HepG2 (cell line): Measurements from ENCODE around the gene ZNF25. TPM values are rescaled to one million over a fixed set of nuclear protein-coding genes. Genes with fewer than 3 reads are reported as not detected.

Experiments
- AHR ChIP-seq: IDR thresholded peaks from 2 replicates; pipeline ENCODE4 v1.6.1; 2018; ENCODE audit warnings: missing genetic modification reagents, missing compliant biosample characterization
- BCL6 ChIP-seq: IDR thresholded peaks from 2 replicates; pipeline ENCODE4 v1.6.1; 2016; ENCODE audit warnings: missing genetic modification reagents, missing compliant biosample characterization
- CENPT ChIP-seq: sonication (generic); formaldehyde crosslinking; IDR thresholded peaks from 2 replicates; pipeline ENCODE4 v1.8.0; 2022; ENCODE audit warnings: low read depth, mild to moderate bottlenecking, moderate library complexity, missing genetic modification reagents
- CREB1 ChIP-seq, 2 experiments: fragments of 450-650 bp in 1 of 2; IDR thresholded peaks; 2 replicates each; pipeline ENCODE4 v1.6.1; 2016 to 2017; ENCODE audit warnings: control low read depth in 1 of 2, mild to moderate bottlenecking in 1 of 2, missing compliant biosample characterization in 1 of 2, missing genetic modification characterization in 1 of 2
- FOXO1 ChIP-seq: sonication (generic); formaldehyde crosslinking; IDR thresholded peaks from 2 replicates; pipeline ENCODE4 v1.4.0; 2020; ENCODE audit warnings: missing genetic modification reagents
- GATAD1 ChIP-seq: IDR thresholded peaks from 2 replicates; pipeline ENCODE4 v1.6.1; 2016; ENCODE audit warnings: missing genetic modification reagents, missing compliant biosample characterization
- HNF1A ChIP-seq, 2 experiments: sonication (generic) in 1 of 2; formaldehyde crosslinking in 1 of 2; IDR thresholded peaks; 2 replicates each; pipeline versions ENCODE4 v1.4.0 to v1.6.1; 2016 to 2020; ENCODE audit warnings: borderline replicate concordance in 1 of 2, low read depth in 1 of 2, mild to moderate bottlenecking in 1 of 2, missing genetic modification reagents in 1 of 2
- ISX ChIP-seq: sonication (generic); formaldehyde crosslinking; conservative IDR thresholded peaks from 2 replicates; pipeline ENCODE4 v1.5.0; 2020; ENCODE audit warnings: missing genetic modification reagents
- JUNB ChIP-seq: sonication (generic); formaldehyde crosslinking; IDR thresholded peaks from 2 replicates; pipeline ENCODE4 v1.8.0; 2022; ENCODE audit warnings: missing genetic modification reagents, mild to moderate bottlenecking, borderline replicate concordance
- MTA3 ChIP-seq: sonication (generic); formaldehyde crosslinking; IDR thresholded peaks from 2 replicates; pipeline ENCODE4 v1.4.0; 2020; ENCODE audit warnings: missing genetic modification reagents
- MYC ChIP-seq: sonication (generic); formaldehyde crosslinking; IDR thresholded peaks from 2 replicates; pipeline ENCODE4 v1.9.0; 2021; ENCODE audit warnings: missing genetic modification reagents, borderline replicate concordance
- NAIF1 ChIP-seq: sonication (generic); formaldehyde crosslinking; IDR thresholded peaks from 2 replicates; pipeline ENCODE4 v1.5.0; 2020; ENCODE audit warnings: mild to moderate bottlenecking, missing genetic modification reagents, borderline replicate concordance
- PHF21A ChIP-seq: sonication (generic); formaldehyde crosslinking; IDR thresholded peaks from 2 replicates; pipeline ENCODE4 v1.5.0; 2020; ENCODE audit warnings: mild to moderate bottlenecking, missing genetic modification reagents
- POLR2AphosphoS5 ChIP-seq: IDR thresholded peaks from 2 replicates; pipeline ENCODE4 v1.6.1; 2012; ENCODE audit warnings: low read depth, low read length
- PRDM4 ChIP-seq: sonication (generic); formaldehyde crosslinking; IDR thresholded peaks from 2 replicates; pipeline ENCODE4 v1.9.0; 2021; ENCODE audit warnings: missing genetic modification reagents, borderline replicate concordance
- REPIN1 ChIP-seq: sonication (generic); formaldehyde crosslinking; IDR thresholded peaks from 2 replicates; pipeline ENCODE4 v1.8.0; 2022; ENCODE audit warnings: missing genetic modification reagents, low read depth, mild to moderate bottlenecking, borderline replicate concordance
- SATB2 ChIP-seq: sonication (generic); formaldehyde crosslinking; IDR thresholded peaks from 2 replicates; pipeline ENCODE4 v1.5.0; 2020; ENCODE audit warnings: missing genetic modification reagents
- XRCC5 ChIP-seq: fragments of 200-400 bp; formaldehyde crosslinking; optimal IDR thresholded peaks from 2 replicates; pipeline ENCODE3; 2017; ENCODE audit warnings: mild to moderate bottlenecking, low read length
- ZFP41 ChIP-seq: sonication (generic); formaldehyde crosslinking; IDR thresholded peaks from 2 replicates; pipeline ENCODE4 v1.4.0; 2020; ENCODE audit warnings: mild to moderate bottlenecking, missing genetic modification reagents, borderline replicate concordance
- ZNF10 ChIP-seq: sonication (generic); formaldehyde crosslinking; IDR thresholded peaks from 2 replicates; pipeline ENCODE4 v1.4.0; 2020; ENCODE audit warnings: mild to moderate bottlenecking, low read depth, missing genetic modification reagents, borderline replicate concordance
- ZNF597 ChIP-seq: sonication (generic); formaldehyde crosslinking; IDR thresholded peaks from 2 replicates; pipeline ENCODE4 v1.5.0; 2020; ENCODE audit warnings: missing genetic modification reagents
- ZNF709 ChIP-seq: sonication (generic); formaldehyde crosslinking; IDR thresholded peaks from 2 replicates; pipeline ENCODE4 v1.5.0; 2020; ENCODE audit warnings: mild to moderate bottlenecking, missing genetic modification reagents
- polyA plus RNA-seq, 8 experiments: library from polyadenylated mRNA; depleted of rRNA in 3 of 8; stranded (reverse) in 7 of 8; unstranded in 1 of 8; fragments of >200 nt; fragmentation: Illumina TruSeq in 4 of 8; extraction: Trizol in 4 of 8; gene quantifications; 2 replicates each; pipeline versions ENCODE4 v1.2.1 to v1.2.3, GENCODE V29; 2011 to 2016; ENCODE audit warnings: low read depth in 4 of 8, missing spikeins in 1 of 8, mixed read lengths in 1 of 8; ENCODE audit not compliant: insufficient read depth in 1 of 8
- total RNA-seq, 5 experiments: library from RNA; depleted of rRNA; stranded (reverse); fragments of >200 nt; fragmentation: Illumina TruSeq; extraction: Trizol; gene quantifications; 2 replicates each; pipeline ENCODE4 v1.2.3, GENCODE V29; 2016; ENCODE audit warnings: low read depth in 1 of 5

Gene ZNF25
- total and polyA plus RNA-seq, 2 of the 13 experiments (the other 11 are each of a cell fraction or from before 2014, with no cell fraction given) = 1.4 to 1.5 TPM

GRCh38 chr10:37976091-37976879 lies at the start of gene ZNF25 (continued):
- TF ChIP-seq HNF1A (IDR thresholded peaks at IDR 0.05; ENCODE audit: low read depth) = no peak
- peak; percentile 80 for TF ChIP-seq HNF1A (CRISPR knock-in tag; IDR thresholded peaks at IDR 0.05; ENCODE audit: borderline replicate concordance)
- no peak for TF ChIP-seq ZNF597
- peak; percentile 68 for TF ChIP-seq POLR2AphosphoS5
- TF ChIP-seq JUNB (CRISPR knock-in tag) = no peak
- 0 out of 2 replicates have a peak, but pooled peaks have one; percentile 16 for TF ChIP-seq ISX (CRISPR knock-in tag)
- TF ChIP-seq GATAD1 = 0 out of 2 replicates have a peak, but pooled peaks have one; percentile 47
- 0 out of 2 replicates have a peak, but pooled peaks have one; percentile 30 for TF ChIP-seq ZFP41 (CRISPR knock-in tag)
- peak; percentile 43 for TF ChIP-seq FOXO1 (CRISPR knock-in tag)
- no peak for TF ChIP-seq CENPT (CRISPR knock-in tag)
- no peak for TF ChIP-seq NAIF1
- peak; percentile 84 for TF ChIP-seq ZNF709
- TF ChIP-seq XRCC5 = peak; percentile 95
- no peak; the same call in 1 of the 2 replicates for TF ChIP-seq REPIN1 (CRISPR knock-in tag)
- peak; percentile 96 for TF ChIP-seq PHF21A (CRISPR knock-in tag)
- TF ChIP-seq AHR (CRISPR knock-in tag) = peak; percentile 48; the same call in 1 of the 2 replicates
- no peak for TF ChIP-seq MTA3 (CRISPR knock-in tag)
- no peak for TF ChIP-seq ZNF10
- TF ChIP-seq CREB1 (IDR thresholded peaks at IDR 0.05) = peak; percentile 89
- peak; percentile 97 for TF ChIP-seq CREB1 (CRISPR knock-in tag; IDR thresholded peaks at IDR 0.05)
- TF ChIP-seq SATB2 (CRISPR knock-in tag) = peak; percentile 65; the same call in 1 of the 2 replicates
- no peak for TF ChIP-seq PRDM4
- peak; percentile 28 for TF ChIP-seq BCL6 (CRISPR knock-in tag)
- TF ChIP-seq MYC (CRISPR knock-in tag) = peak; percentile 82
